HEK293T (cell line): Measurements from ENCODE around the gene FUT2.
"Not testable (repeated sequence)": the region's sequence is repeated elsewhere in the genome, so short reads cannot be mapped to it uniquely, and the experiment has no call there.

Experiments used
- CTCF ChIA-PET: fragments of 350-600 bp; formaldehyde crosslinking; extraction: SDS; loops from one replicate; lab custom pipeline; 2021; ENCODE audit warnings: antibody characterized with exemption, inconsistent platforms; lab: Yijun Ruan, JAX
- POLR2A ChIA-PET: fragments of 350-600 bp; formaldehyde crosslinking; extraction: SDS; loops from one replicate; lab custom pipeline; 2020; ENCODE audit warnings: antibody characterized with exemption, inconsistent platforms; lab: Yijun Ruan, JAX
- DNase-seq: peaks from one replicate; pipeline ENCODE4 v3.0.0; 2012; ENCODE audit warnings: mixed read lengths; ENCODE audit errors: extremely low spot score
- ARNT ChIP-seq: fragments of 450-650 bp; IDR thresholded peaks from 2 replicates; pipeline ENCODE4 v1.6.1; 2017; ENCODE audit warnings: mild to moderate bottlenecking
- BHLHE40 ChIP-seq: fragments of 450-650 bp; IDR thresholded peaks from 2 replicates; pipeline ENCODE4 v1.6.1; 2016; ENCODE audit warnings: mild to moderate bottlenecking, moderate library complexity, borderline replicate concordance
- CTBP1 ChIP-seq: fragments of 450-650 bp; IDR thresholded peaks from 2 replicates; pipeline ENCODE4 v1.6.1; 2016; ENCODE audit warnings: borderline replicate concordance
- ELF4 ChIP-seq: fragments of 450-650 bp; IDR thresholded peaks from 2 replicates; pipeline ENCODE4 v1.6.1; 2017; ENCODE audit warnings: antibody characterized with exemption
- FOXA1 ChIP-seq: fragments of 450-650 bp; IDR thresholded peaks from 2 replicates; pipeline ENCODE4 v1.6.1; 2016; ENCODE audit warnings: mild to moderate bottlenecking
- FOXK2 ChIP-seq: fragments of 450-650 bp; IDR thresholded peaks from 2 replicates; pipeline ENCODE4 v1.6.1; 2016; ENCODE audit warnings: mild to moderate bottlenecking
- FOXM1 ChIP-seq: fragments of 450-650 bp; IDR thresholded peaks from 2 replicates; pipeline ENCODE4 v1.6.1; 2017; ENCODE audit warnings: mild to moderate bottlenecking, borderline replicate concordance
- HDGF ChIP-seq: fragments of 450-650 bp; IDR thresholded peaks from 2 replicates; pipeline ENCODE4 v1.6.1; 2017; ENCODE audit warnings: antibody characterized with exemption, borderline replicate concordance
- L3MBTL2 ChIP-seq: fragments of 450-650 bp; conservative IDR thresholded peaks from 2 replicates; pipeline ENCODE4 v1.6.1; 2016; ENCODE audit warnings: mild to moderate bottlenecking
- LEF1 ChIP-seq: fragments of 450-650 bp; IDR thresholded peaks from 2 replicates; pipeline ENCODE4 v1.6.1; 2017; ENCODE audit warnings: mild to moderate bottlenecking, borderline replicate concordance
- NFRKB ChIP-seq: fragments of 450-650 bp; IDR thresholded peaks from 2 replicates; pipeline ENCODE4 v1.6.1; 2016; ENCODE audit warnings: mild to moderate bottlenecking, moderate library complexity
- SP1 ChIP-seq: fragments of 450-650 bp; IDR thresholded peaks from 2 replicates; pipeline ENCODE4 v1.6.1; 2017
- SUZ12 ChIP-seq: fragments of 450-650 bp; IDR thresholded peaks from 2 replicates; pipeline ENCODE4 v1.6.1; 2016; ENCODE audit warnings: mild to moderate bottlenecking
- TARDBP ChIP-seq: fragments of 450-650 bp; IDR thresholded peaks from 2 replicates; pipeline ENCODE4 v1.6.1; 2016
- ZNF384 ChIP-seq: fragments of 450-650 bp; IDR thresholded peaks from 2 replicates; pipeline ENCODE4 v1.6.1; 2016
- TF ChIP-seq, protein P1 (sequence below): fragments of 450-650 bp; IDR thresholded peaks from 2 replicates; pipeline ENCODE4 v1.6.1; 2016

The FUT2 gene

DNA sequence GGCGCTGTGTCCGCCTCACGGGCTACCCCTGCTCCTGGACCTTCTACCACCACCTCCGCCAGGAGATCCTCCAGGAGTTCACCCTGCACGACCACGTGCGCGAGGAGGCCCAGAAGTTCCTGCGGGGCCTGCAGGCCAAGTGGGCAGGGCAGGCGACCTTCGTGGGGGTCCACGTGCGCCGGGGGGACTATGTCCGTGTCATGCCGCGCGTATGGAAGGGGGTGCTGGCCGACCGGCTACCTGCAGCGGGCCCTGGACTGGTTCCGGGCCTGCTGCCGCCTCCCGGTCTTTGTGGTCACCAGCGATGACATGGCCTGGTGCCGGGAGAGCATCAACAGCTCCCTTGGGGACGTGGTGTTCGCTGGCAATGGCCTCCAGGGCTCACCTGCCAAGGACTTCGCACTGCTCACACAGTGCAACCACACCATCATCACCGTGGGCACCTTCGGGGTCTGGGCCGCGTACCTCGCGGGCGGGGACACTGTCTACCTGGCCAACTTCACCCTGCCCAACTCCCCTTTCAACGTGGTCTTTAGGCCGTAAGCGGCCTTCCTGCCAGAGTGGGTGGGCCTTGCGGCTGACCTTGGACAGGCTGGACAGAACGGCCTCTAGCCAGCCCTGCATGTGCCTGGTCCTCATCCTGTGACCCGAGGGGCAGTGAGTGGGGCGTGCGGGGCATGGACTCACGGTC is 15.2 kb upstream of the FUT2 start:
- ChIA-PET CTCF (no interaction called here), POLR2A (no interaction called here)

DNA sequence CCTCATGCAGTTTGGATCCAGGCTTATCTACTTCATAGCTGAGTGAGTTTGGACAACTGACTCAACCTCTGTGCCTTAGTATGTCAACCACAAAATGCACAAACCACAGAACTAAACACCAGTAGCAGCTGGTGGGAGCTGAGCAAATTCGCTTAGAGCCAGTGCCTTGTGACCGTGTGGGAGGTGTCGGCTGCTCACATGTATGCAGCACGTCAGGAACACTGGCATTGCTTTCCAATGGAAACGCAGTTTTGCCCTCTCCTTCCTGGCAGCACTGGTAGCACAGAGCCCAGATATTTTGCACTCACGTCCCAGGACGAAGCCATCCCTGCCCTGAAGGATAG is 14.7 kb upstream of the FUT2 start:
- DNase-seq: no peak
- ChIA-PET CTCF (no interaction called here), POLR2A (no interaction called here)
- TF ChIP-seq BHLHE40 (no peak), HDGF (no peak), ELF4 (no peak), ARNT (no peak), NFRKB (no peak), SUZ12 (no peak), SP1 (no peak), FOXK2 (no peak), FOXA1 (no peak), FOXM1 (no peak), LEF1 (no peak), L3MBTL2 (no peak)
- TF ChIP-seq, protein P1, sequence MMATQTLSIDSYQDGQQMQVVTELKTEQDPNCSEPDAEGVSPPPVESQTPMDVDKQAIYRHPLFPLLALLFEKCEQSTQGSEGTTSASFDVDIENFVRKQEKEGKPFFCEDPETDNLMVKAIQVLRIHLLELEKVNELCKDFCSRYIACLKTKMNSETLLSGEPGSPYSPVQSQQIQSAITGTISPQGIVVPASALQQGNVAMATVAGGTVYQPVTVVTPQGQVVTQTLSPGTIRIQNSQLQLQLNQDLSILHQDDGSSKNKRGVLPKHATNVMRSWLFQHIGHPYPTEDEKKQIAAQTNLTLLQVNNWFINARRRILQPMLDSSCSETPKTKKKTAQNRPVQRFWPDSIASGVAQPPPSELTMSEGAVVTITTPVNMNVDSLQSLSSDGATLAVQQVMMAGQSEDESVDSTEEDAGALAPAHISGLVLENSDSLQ: no peak

More for the DNA sequence above, 15.2 kb upstream of the FUT2 start:
- DNase-seq: no peak
- no peak for TF ChIP-seq LEF1
- TF ChIP-seq L3MBTL2: no peak
- no peak for TF ChIP-seq FOXM1
- TF ChIP-seq HDGF: no peak
- no peak for TF ChIP-seq TARDBP
- no peak for TF ChIP-seq NFRKB
- no peak for TF ChIP-seq ARNT
- TF ChIP-seq SUZ12: no peak
- TF ChIP-seq CTBP1: no peak
- no peak for TF ChIP-seq ZNF384
- no peak for TF ChIP-seq BHLHE40
- TF ChIP-seq, protein P1: no peak
- no peak for TF ChIP-seq ELF4

DNA sequence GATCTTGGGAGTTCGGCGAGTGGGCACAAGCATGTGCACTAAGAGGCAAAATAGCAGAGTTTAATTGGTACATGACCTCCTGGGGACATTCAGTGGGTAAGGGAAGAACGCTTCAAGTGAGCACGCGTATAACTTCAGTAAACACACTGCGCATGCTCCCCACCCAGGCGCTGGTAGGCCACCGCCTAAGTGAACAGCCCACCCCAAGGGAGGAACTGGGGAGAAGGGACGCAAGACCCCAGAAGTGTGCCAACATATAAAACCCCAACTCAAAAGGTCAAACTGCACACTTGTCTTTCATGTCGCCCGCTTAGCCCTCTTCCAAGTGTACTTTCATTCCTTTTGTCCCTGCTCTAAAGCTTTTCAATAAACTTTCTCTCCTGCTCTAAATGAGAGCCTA is 12.4 kb upstream of the FUT2 start:
- DNase-seq: no peak
- ChIA-PET CTCF (no interaction called here), POLR2A (interaction anchor here (0.6 kb wide), 1 partner anchor 266 kb away, joined by 3 read pairs; no protein-coding TSS in a partner anchor)
- TF ChIP-seq FOXM1 (no peak), LEF1 (no peak), FOXK2 (no peak), L3MBTL2 (no peak), SUZ12 (no peak), CTBP1 (no peak), SP1 (no peak), HDGF (no peak), NFRKB (no peak), FOXA1 (no peak), ZNF384 (no peak), ARNT (no peak), TARDBP (no peak), ELF4 (no peak)
- TF ChIP-seq, protein P1: no peak

DNA sequence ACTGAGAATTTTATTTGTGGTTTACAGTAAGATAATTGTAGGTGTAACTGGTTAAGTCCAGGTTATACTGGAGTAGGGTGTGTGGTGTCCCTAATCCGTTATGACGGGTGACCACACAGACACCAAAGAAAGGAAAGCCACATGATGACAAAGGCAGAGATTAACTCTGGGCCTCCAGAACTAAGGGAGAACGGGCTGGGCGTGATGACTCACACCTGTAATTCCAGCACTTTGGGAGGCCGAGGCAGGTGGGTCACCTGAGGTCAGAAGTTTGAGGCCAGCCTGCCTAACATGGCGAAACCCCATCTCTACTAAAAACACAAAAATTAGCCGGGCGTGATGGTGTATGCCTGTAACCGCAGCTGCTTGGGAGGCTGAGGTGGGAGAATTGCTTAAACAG is 10.2 kb upstream of the FUT2 start:
- DNase-seq: no peak
- TF ChIP-seq BHLHE40: no peak
- TF ChIP-seq FOXK2: no peak
- TF ChIP-seq LEF1: no peak
- TF ChIP-seq FOXM1: no peak
- no peak for TF ChIP-seq SUZ12
- no peak for TF ChIP-seq ELF4
- TF ChIP-seq CTBP1: no peak
- TF ChIP-seq, protein P1: no peak
- TF ChIP-seq FOXA1: no peak
- TF ChIP-seq HDGF: no peak
- TF ChIP-seq ZNF384: no peak
- no peak for TF ChIP-seq SP1
- TF ChIP-seq ARNT: no peak
- TF ChIP-seq NFRKB: no peak
- no peak for TF ChIP-seq TARDBP
- TF ChIP-seq L3MBTL2: no peak
- POLR2A ChIA-PET: no interaction called here
- CTCF ChIA-PET: no interaction called here

DNA sequence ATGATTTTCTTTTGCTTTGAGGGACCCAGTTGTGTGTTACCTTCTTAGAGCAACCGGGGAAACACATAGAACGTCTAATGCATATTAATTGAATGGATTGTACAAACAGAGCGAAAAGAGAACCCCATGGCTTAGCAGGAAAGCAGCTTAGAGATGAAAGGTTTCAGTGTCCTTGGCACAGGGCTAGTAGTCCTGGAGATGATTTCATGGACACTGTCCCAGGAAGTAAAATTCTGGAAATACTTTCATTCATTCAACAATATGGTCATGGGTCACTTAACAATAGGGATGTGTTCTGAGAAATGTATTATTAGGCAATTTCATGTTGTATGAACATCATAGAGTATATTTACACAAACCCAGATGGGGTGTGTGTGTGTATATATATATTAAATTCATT is 9.7 kb upstream of the FUT2 start:
- CTCF ChIA-PET: interaction anchor here (0.6 kb wide), 1 partner anchor 154 kb away, joined by 4 read pairs; no protein-coding TSS in a partner anchor
- no peak for DNase-seq
- TF ChIP-seq FOXM1 (no peak), ELF4 (no peak), ZNF384 (no peak), BHLHE40 (no peak), SUZ12 (no peak), SP1 (no peak), FOXA1 (no peak)
- TF ChIP-seq, protein P1: no peak
- POLR2A ChIA-PET: no interaction called here

DNA sequence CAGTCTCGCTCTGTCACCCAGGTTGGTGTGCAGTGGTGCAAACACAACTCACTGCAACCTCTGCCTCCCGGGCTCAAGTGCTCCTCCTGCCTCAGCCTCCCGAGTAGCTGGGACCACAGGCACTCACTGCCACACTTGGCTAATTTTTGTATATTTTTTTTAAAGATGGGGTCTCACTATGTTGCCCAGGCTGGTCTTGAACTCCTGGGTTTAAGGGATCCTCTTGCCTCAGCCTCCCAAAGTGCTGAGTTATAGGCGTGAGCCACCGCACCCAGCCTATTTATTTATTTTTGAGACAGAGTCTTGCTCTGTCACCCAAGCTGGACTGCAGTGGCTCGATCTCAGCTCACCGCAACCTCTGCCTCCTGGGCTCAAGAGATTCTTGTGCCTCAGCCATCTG is 9.1 kb upstream of the FUT2 start:
- POLR2A ChIA-PET, DNase-seq: not testable (repeated sequence)
- CTCF ChIA-PET: interaction anchor here (0.6 kb wide), 2 partner anchors 153 to 171 kb away, joined by 3 to 4 read pairs; no protein-coding TSS in a partner anchor
